Activated CD8-positive, alpha-beta memory T cell treated with anti-CD3 and anti-CD28 coated beads, Interleukin-2, amount 50 U/mL, for 24 hours (primary cell): Measurements from ENCODE around the gene ZDHHC11B.
"Not testable (repeated sequence)": the region's sequence is repeated elsewhere in the genome, so short reads cannot be mapped to it uniquely, and the experiment has no call there.

ENCODE experiments used
- DNase-seq: peaks from one replicate; pipeline ENCODE4 v3.0.0-alpha.2; 2020; ENCODE audit errors: extremely low read depth

ZDHHC11B gene

GRCh38 chr5:753567-754142 lies 30.9 kb downstream of the ZDHHC11B start:
- DNase-seq: not testable (repeated sequence)

- DNase-seq: not testable (repeated sequence)
Observed at GRCh38 chr5:752532-753115, 31.9 kb downstream of the ZDHHC11B start.

DNA sequence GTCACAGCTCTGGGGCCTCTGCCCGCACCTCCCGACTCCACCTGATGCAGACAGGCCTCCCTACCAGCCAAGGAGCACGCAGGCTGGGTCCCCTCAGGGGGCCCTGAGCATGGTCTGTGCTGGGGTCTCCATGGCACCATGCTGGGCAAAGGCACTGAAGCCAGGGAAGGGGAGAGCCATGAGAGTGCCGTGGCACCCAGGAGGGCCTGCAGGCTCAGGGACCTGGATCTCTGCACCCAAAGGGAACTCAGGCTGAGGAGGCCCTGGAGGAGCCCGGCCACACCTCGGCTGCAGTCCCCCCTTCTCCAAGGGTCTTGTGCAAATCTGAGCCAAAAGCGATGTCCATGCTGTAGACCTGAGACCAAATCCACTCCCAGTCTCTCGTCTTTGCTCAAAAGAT lies 32.5 kb downstream of the ZDHHC11B start:
- DNase-seq: not testable (repeated sequence)

DNA sequence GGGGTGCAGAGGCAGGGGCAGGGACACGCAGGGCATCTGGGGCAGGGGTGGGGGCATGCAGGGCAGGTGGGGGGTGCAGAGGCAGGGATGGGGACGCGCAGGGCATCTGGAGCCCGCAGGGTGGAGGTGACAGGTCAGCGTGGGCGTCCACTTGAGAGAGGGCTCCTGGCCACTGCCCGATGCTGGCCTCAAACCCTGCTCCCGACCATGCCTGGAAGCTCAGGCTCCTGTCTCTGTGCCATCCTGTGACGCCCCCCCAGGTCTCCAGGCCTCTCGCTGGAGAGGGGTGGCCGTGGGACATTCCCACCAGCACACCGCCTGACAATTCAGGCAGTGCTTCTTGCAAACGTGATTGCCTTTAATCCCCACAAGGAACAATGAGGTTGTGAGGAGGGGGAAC lies 33.0 kb downstream of the ZDHHC11B start:
- no peak for DNase-seq

DNA sequence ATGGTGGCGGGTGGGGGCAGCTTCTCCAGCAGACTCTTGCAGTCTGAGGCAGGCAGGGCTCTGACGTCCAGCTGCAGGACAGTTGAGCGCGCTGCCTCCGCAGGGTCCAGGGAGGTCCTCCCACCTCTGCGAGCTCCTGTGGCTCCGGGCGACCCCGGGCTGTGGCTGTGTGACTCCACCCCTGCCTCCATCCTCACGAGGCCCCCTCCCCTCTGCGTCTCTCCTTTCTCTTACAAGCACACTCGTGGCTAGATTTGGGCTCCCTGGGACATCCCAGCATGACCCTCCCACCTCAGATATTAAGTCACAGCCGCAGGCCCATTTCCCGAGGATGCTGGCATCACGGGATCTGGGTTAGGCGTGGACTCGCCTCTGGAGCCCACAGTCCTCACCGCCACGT lies 34.3 kb downstream of the ZDHHC11B start:
- DNase-seq: not testable (repeated sequence)

GRCh38 chr5:749101-749670 lies 35.3 kb downstream of the ZDHHC11B start:
- DNase-seq: no peak

DNA sequence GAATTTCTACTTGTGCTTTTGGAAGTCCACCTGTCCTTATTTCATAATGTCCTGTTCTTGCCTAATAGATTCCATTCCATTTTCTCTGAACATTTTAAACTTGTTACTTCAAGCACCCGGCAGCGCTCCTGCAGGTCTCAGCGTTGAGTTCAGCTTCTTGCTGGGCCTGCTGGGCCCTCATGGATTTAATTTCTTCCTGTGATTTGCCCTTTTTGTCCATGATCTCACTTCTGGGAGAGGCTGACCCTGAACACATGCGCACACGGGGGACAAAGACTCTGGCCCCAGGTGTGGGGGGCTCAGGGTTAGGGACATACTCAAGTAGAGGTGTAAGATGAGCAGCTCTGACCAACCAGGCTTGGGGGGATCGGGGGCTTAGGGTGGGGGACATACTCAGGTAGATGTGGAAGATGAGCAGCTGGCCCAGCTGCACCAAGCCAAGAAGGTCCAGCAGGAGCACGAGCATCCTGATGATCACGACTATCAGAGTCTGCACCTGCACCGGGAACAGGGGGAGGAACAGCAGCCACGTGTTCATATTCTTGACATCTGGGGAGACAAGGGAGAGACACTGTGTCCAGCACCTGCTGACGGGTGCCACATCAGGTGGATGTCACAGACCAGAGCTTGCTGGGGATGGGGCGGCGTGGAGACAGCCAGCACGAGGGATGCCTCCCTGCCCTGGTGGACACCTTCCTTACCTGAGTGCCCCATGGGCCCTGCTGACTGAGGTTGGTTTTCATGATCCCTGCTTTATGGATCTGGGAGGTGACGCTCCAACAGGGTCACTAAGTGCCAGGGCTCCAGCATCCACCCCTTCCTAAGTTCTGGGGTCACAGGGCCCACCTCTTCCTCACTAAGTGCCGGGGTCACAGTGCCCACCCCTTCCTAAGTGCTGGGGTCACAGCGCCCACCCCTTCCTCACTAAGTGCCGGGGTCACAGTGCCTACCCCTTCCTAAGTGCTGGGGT lies 36.2 kb downstream of the ZDHHC11B start:
- not testable (repeated sequence) for DNase-seq

DNA sequence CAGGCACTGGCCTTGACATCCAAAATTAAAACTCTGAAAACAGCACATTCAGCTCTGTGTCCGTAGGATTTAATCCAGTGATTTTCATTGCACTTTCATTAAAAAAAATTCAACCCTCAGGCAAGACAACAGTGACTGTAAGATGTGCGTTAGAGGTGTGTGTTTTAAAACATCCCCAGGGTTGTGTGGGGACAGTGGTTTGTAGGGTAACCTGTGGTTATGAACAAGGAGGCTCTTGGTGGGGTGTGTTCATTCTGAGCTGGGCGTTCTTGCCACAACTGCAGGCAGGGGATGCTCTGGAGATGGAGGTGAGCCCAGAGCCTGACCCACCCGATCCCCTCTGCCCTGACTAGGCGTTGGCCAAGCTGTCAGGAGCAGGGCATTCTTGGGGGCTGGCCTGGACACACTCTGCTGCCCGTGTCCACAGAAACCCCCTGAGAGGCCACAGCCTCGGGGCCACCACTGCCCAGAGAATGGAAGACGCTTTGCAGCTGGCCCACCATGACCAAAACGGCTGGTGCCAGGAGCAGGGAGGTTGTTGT lies 37.2 kb downstream of the ZDHHC11B start:
- not testable (repeated sequence) for DNase-seq

DNA sequence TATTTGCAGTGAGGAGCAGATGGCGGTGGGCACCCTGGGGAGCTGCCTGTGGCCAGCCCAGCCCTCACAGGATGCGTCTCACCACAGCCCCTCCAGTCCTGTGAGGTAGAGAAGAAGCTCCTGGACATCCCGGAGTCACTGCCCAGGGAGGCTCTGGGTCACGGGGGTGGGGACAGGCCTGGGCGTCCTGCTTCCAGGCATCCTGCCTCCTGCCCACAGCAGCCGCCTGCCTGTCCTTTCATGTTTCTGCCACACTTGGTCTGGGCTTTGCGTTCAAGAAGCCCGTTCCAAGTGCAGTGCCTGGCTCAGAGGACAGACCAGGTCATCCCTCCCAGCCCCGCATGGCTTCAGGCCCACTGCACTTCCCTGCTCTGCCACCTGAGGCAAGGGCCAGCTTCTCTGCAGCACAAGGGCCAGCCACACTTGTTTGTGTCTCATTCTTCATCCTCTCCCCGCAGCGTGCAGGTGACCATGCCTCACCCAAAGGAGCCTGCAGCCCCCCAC lies 38.2 kb downstream of the ZDHHC11B start:
- DNase-seq: no peak

GRCh38 chr5:745272-746142 lies 39.0 kb downstream of the ZDHHC11B start:
- DNase-seq: not testable (repeated sequence)

DNA sequence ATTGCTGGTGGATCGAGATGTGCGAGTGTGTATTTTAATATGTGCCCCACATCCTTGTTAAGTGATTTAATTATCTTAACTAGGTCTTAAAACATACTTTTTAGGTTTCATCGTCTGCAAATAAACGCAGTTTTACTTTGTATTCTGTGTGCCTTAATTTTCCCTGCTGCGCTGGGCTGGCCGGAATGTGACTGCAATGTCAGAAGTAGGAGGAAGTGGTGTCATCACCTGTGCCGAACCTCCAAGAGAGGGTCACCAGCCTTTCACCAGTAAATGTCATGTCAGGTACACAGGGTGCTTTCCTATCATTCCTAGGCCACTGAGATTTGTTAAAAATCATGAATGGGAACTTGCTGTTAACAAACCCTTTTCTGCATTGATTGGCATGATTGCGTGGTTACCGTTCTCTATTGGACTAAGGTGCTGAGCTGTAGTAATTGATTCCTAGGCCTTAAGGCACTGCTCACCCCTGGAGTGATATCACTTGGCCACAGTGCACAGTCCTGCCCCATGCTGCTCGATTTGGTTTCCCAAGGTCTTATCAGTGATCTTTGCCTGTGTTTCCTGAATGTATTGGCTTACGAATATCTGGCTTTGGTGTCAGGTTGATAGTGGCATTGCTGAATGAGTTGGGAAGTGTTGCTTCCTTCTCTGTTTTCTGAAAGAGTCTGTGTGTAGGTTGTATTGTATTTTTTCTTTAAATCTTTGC lies 40.7 kb downstream of the ZDHHC11B start:
- DNase-seq: not testable (repeated sequence)

GRCh38 chr5:742276-742675 lies 42.3 kb downstream of the ZDHHC11B start:
- DNase-seq: not testable (repeated sequence)

- DNase-seq: not testable (repeated sequence)
Observed at GRCh38 chr5:734145-734544, 50.4 kb downstream of the ZDHHC11B start.

DNA sequence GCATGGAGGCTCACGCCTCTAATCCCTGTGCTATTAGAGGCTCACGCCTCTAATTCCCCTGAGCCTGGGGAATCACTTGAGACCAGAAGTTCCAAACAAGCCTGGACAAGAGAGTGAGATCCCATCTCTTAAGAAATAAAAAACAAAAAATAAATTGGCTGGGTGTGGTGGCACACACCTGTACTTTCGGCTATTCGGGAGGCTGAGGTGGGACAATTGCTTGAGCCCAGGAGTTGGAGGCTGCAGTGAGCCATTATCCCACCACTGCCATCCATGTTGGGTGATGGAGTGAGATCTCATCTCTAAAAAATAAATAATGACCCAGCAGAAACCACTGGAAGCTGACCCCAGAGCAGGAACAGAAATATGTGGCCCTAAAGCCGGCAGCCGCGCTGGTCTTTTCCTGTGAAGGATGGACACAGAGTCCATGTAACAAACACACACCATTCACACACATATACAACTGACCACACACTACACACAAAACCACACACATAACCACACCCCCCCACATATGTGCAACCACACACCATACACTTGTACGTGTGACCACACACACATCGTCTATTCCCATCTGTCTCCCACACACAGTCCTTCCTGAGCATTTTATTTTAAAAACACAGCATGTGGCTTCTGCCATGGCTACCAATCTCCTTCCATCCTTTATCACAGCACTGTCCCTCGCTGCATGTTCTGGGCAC lies 51.6 kb downstream of the ZDHHC11B start:
- DNase-seq: not testable (repeated sequence)

- DNase-seq: not testable (repeated sequence)
Observed at GRCh38 chr5:729225-729624, 55.3 kb downstream of the ZDHHC11B start.

GRCh38 chr5:727087-727486 lies 57.4 kb downstream of the ZDHHC11B start:
- DNase-seq: not testable (repeated sequence)

- DNase-seq: not testable (repeated sequence)
Observed at GRCh38 chr5:723865-724264, 60.7 kb downstream of the ZDHHC11B start.

DNA sequence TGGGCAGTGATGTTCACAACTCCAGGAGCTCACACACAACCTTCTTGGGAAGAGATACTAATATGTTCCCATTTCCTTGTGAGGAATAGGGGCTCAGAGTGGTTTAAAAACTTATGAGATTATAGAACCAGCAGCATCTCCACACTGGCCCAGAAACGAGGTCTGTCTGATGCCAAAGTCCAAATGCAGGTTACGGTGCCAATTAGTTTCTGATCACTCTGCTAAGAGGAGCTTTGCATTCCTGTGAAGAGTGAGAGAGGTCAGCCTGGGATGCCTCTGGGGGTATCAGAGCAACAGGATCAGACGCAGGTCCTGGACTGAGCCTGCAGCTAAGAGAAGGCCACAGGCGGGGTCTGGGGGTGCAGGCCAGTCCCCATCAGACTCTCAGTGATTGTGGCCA lies 61.2 kb downstream of the ZDHHC11B start:
- not testable (repeated sequence) for DNase-seq

DNA sequence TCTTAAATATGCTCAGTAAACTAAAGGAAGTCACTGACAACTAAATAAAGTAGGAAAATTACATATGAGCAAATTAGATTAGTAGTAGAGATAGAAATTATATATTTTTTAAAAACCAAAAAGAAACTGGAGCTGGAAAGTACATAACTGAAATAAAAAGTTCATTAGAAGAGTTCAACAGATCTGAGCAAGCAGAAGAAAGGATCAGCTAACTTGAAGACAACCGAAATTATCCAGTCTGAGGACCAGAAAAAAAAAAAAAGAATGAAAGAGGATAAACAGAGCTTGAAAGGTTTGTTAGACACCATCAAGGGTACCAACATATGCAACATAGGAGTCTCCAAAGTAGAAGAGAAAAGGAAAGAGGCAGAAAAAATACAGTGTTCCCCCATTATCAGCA lies 65.2 kb downstream of the ZDHHC11B start:
- not testable (repeated sequence) for DNase-seq
